ENCODE measurements around the gene UBTD2.

DNA sequence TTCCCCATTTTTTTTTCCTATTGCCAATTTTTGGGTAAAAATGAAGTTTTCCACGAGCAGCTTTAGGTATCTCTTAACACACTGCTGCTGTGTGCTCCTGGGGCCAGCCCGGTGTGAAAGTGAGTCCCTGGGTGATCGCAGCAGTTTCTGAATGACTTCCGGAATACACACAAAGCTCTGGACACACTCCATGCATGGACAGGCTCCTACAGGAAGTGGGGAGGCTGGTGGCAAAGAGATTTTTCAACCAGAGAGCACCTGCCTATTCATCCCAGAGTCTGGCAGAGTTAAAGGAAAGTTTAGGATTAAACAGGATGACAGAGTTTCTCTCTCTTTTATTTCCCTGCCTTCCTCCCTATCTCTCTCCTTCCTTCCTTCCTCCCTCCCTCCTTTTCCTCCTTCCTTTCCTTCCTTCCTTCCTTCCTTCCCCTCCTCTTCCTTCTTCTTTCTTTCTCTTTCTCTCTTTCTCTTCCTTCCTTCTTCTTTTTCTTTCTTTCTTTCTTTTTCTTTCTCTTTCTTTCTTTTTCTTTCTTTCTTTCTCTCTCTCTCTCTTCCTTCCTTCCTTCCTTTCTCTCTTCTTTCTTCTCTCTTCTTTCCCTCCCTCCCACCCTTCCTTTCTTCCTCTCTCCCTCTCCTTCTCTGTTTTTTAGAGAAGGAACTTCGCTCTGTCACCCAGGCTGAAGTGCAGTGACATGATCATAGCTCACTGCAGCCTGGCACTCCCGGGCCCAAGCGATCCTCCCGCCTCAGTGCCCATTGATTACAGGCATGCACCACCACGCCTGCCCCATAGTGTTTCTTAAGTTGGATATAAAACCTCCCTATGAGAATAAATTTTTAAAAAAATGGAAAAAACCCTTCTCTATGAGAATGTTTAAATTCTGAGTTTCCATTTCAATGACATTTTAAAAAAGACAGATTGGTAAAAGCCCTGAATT is 38.7 kb upstream of the UBTD2 start:
- no peak for TF ChIP-seq CTCF (IDR thresholded peaks at IDR 0.05)
- TF ChIP-seq POLR2A (IDR thresholded peaks at IDR 0.05) = no peak
